HFF-Myc (cell line): ENCODE results near the gene KXD1.
"Not testable (repeated sequence)": the region's sequence is repeated elsewhere in the genome, so short reads cannot be mapped to it uniquely, and the experiment has no call there.

ENCODE experiments used
- DNase-seq: peaks from one replicate; pipeline ENCODE4 v3.0.0-alpha.2; 2011; ENCODE audit warnings: low read depth; ENCODE audit errors: extremely low read depth
- H3K4me3 ChIP-seq: replicated peaks from 2 replicates; pipeline ENCODE4 v1.5.1; 2011; ENCODE audit warnings: low read depth, mild to moderate bottlenecking, control low read depth, low read length
- TF ChIP-seq, protein P1 (sequence below): IDR thresholded peaks from 2 replicates; pipeline ENCODE4 v1.5.1; 2012; ENCODE audit warnings: mild to moderate bottlenecking, low read depth, low read length, control low read depth; ENCODE audit errors: missing control alignments

KXD1 gene

DNA sequence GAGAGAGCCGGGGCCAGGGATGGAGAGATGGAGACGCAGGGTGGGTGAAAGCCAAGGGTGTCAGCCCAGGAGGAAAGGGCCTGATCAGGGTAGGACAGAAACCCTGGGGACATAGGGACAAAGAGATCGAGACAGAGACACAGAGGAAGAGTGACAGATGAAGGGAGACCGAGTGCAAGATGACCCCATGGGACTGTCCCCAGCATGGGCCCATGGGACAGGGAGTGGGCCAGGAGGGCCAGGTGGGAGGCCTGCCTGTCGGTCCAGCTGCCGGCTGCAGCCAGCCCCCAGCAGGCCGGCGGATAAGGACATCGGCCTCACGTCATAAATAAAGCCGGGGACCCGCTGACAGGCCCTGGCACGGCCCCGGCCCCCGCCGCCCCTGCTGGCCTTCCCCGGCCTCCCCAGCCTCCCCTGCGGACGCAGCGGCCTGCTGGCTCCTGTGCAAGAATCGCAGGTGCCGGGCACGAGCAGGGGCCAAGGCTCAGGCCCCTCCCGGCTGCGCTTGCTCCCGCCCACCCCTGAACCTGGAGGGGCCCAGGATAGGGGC, 37.2 kb downstream of the KXD1 start:
- TF ChIP-seq, protein P1, sequence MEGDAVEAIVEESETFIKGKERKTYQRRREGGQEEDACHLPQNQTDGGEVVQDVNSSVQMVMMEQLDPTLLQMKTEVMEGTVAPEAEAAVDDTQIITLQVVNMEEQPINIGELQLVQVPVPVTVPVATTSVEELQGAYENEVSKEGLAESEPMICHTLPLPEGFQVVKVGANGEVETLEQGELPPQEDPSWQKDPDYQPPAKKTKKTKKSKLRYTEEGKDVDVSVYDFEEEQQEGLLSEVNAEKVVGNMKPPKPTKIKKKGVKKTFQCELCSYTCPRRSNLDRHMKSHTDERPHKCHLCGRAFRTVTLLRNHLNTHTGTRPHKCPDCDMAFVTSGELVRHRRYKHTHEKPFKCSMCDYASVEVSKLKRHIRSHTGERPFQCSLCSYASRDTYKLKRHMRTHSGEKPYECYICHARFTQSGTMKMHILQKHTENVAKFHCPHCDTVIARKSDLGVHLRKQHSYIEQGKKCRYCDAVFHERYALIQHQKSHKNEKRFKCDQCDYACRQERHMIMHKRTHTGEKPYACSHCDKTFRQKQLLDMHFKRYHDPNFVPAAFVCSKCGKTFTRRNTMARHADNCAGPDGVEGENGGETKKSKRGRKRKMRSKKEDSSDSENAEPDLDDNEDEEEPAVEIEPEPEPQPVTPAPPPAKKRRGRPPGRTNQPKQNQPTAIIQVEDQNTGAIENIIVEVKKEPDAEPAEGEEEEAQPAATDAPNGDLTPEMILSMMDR = no peak
- no peak for DNase-seq
- no peak overlapping the region for H3K4me3 ChIP-seq

DNA sequence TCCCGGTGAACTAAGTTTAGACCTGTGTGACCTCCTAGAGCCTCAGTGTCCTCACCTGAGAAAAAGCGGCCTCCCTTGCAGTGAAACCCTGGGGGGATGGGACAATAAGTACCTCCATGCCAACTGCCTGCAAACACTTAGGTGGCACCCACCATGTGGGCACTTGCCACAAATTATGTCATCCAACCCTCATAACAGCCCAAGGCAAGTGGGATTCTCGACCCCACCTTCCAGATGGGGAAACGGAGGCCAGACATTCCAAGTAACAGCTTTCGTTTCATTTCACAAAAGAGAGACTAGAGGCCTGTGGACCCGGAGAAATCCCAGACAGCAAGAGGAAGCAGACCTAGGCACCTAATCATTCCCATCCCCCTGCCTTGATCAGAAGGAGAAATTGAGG, 37.8 kb downstream of the KXD1 start:
- TF ChIP-seq, protein P1 = no peak
- no peak overlapping the region for H3K4me3 ChIP-seq
- DNase-seq = no peak

DNA sequence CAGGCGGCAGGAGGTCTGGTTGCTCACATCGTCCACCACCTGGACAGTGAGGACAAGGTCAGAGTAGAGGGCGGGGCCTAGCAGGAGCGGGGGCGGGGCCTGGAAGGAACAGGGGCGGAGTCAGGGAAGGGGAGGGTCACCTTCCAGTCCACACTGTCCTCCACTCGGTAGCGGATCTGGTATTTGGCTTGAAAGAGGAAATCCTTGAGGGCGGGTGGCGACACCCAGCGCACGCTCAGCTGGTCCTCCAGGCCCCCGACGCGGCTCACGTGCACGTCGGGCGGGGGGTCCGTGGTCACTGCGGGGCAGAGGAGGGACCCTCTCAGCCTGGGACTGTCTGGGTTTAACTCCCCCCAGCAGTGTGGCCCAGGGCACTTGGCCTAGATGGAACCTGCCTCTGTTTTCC, 39.1 kb downstream of the KXD1 start:
- DNase-seq = no peak
- H3K4me3 ChIP-seq = no peak overlapping the region
- TF ChIP-seq, protein P1 = no peak

DNA sequence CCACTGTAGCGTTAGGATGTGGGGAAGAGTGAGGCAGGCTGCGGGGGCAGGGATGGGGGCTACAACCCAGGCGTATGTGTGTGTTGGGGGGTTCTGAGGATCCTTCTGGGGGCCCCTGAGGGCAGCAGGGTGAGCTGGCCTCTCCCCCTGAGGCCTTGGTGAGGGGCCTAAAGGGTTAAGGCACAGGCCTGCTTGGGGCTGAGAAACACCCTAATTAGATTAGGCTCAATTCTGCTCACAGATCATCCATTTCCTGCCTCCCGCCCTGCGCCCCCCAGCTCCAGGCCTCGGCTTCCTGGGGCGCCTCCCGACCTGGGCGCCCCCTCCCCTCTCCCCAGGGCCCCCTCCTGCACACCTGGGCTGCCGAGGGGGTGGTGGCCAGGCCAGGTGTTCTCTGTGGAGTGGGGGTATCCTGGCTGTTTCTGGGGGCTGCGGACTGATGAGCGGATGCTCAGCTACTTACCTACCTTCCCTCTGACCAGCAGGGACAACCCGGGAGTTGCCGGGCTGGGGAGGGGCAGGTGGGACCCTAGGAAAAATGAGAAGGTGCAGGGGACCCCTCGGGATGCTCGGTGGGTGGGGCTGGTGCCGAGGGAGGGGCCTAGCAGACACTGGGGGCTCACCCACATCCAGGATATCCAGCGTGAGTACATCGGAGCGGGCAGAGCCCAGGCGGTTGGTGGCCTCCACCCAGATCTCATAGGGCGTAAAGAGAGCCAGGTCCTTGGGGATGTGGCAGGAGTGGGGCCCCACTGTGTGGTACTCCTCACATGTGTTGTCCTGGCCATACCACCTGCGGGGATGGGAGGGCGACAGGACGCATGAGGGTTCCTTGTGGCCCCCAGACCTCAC, 40.4 kb downstream of the KXD1 start:
- TF ChIP-seq, protein P1 = no peak
- no peak for DNase-seq
- no peak overlapping the region for H3K4me3 ChIP-seq

DNA sequence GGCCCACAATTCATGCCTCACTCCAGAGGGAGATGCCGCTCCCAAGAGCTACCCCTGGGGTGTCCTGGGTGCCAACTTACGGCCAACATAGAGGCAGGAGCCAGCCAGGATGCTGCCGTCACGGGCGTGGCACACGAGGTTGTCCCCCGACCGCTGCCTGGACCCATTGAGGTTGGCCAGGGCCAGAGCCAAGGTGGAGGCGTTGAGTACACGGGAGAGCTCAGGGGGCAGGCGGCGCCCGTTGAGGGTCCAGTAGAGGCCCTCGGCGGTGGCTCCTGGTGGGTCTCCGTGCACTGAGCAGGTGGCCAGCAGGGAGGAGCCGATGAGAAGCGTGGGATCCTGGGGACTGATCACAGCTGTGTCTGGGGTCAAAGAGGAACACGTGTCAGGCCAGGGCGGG, 41.8 kb downstream of the KXD1 start:
- TF ChIP-seq, protein P1 = no peak
- no peak for DNase-seq
- no peak overlapping the region for H3K4me3 ChIP-seq

DNA sequence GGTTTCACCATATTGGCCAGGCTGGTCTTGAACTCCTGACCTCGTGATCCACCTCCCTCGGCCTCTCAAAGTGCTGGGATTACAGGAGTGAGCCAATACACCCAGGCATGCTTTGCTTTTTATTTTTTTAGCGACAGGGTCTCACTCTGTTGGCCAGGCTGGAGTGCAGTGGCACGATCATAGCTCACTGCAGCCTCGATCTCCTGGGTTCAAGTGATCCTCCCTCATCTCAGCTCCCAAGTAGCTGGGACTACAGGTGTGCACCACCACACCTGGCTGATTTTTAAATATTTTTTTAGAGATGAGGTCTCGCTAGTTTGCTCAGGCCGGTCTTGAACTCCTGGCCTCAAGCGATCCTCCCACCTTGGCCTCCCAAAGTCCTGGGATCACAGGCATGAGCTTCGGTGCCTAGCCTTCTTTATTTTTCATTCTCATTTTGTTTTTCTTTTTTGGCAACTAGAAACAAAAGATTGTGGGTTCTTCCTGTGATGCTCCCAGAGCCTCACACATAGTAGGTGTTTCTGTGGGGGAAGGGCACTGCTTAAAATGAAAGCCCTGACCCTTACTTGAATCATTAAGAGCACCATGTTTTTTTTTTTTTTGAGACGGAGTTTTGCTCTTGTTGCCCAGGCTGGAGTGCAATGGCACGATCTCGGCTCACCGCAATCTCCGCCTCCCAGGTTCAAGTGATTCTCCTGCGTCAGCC, 43.2 kb downstream of the KXD1 start:
- not testable (repeated sequence) for DNase-seq, H3K4me3 ChIP-seq

DNA sequence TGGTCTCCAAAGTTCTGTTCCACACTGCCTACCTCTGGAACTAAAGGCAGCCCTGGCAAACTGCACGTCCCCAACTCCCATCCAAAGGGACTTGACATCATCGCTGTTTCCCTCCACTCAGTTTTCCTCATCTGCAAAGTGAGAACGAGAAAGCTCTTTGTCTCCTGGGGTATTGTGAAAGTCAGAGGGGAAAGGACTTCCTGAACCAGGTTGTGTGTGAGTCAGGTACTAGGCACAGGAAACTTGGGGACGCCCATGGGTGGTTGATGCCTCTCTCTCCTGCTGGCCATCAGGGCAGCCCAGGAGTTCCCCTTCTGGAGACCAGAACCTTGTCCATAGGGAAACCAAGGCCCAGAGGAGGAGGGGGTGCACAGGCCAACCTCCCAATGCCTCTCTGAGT, 44.2 kb downstream of the KXD1 start:
- DNase-seq = no peak
- TF ChIP-seq, protein P1 = no peak
- H3K4me3 ChIP-seq = no peak overlapping the region
